IPS-15b (cell line): ENCODE results near the gene LRRTM4.

Experiments
- H3K27me3 ChIP-seq: one replicate; pipeline ENCODE4 v1.6.1; 2013; ENCODE audit warnings: low read length; ENCODE audit not compliant: control insufficient read depth, insufficient read depth
- H3K36me3 ChIP-seq: one replicate; pipeline ENCODE4 v1.6.1; 2013; ENCODE audit warnings: low read length; ENCODE audit not compliant: control insufficient read depth, insufficient read depth
- H3K4me1 ChIP-seq: one replicate; pipeline ENCODE4 v1.6.1; 2013; ENCODE audit warnings: mild to moderate bottlenecking, low read length; ENCODE audit not compliant: control insufficient read depth, insufficient read depth
- H3K4me3 ChIP-seq: one replicate; pipeline ENCODE4 v1.5.1; 2013; ENCODE audit warnings: low read depth, low read length
- H3K9ac ChIP-seq: one replicate; pipeline ENCODE4 v1.6.1; 2013; ENCODE audit warnings: low read depth, mild to moderate bottlenecking, low read length
- H3K9me3 ChIP-seq: one replicate; pipeline ENCODE4 v1.6.1; 2013; ENCODE audit warnings: mild to moderate bottlenecking, low read length; ENCODE audit not compliant: control insufficient read depth, insufficient read depth

The LRRTM4 gene

DNA sequence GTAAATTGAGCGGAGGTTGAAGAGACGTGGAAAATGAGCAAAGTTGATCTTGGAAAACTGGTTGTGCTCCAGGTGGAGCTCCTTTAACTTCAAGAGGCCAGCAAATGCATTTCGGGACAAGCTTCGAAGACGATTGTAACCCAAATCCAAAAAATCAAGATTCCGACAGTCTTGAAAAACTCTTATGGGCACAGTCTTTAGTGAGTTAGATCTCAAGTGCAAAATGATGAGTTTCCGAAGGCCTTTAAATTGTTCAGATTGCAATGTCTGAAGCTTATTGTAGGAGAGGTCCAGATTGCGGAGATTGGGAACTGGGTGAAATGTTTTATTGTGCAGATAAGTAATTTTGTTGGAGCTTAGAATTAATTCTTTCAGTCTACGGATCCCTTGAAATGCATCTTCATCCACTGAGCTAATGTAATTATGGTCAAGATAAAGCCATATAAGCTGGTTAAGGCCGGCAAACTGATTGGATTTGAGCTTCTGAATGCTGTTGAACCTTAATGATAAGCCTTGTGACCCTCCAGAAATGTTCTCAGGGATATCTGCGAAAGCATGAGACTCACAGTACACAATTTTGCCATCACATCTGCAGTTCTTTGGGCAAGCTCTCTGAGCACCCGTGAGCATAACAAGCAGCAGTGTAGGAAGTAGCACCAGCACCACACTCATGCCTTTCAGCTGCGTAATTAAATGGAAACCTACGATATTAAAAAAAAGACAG, 2.9 kb downstream of the LRRTM4 start:
- no peak overlapping the region for H3K9ac ChIP-seq
- no peaks in the 10 kb centered on the region for H3K36me3 ChIP-seq
- no peaks in the 10 kb centered on the region for H3K9me3 ChIP-seq
- H3K27me3 ChIP-seq, result no peaks in the 10 kb centered on the region
- H3K4me1 ChIP-seq, result peaks cover 46% of the 10 kb centered on the region
- no peak overlapping the region for H3K4me3 ChIP-seq

DNA sequence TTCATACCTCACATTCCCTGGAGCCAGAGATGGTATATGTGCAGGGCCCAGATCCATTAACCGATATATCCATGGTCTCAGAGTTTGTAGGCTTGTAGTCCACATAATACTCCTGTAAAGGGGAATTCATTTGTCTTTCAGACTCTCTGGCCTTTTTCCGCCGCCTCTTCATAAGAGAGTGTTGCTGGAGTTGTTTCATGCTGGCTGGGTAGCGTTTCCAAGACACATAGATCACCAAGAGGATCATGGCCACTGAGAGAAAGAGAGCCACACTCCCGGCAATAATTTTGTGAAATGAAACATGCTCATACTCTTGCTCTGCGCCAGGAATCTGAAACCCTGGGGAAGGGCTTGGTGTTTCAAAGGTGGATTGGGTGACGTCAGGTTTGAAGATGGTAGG, 3.9 kb downstream of the LRRTM4 start:
- Histone ChIP-seq H3K27me3 (no peaks in the 10 kb centered on the region), H3K4me1 (peaks cover 38% of the 10 kb centered on the region), H3K9ac (no peak overlapping the region), H3K9me3 (no peaks in the 10 kb centered on the region), H3K4me3 (no peak overlapping the region), H3K36me3 (no peaks in the 10 kb centered on the region)

DNA sequence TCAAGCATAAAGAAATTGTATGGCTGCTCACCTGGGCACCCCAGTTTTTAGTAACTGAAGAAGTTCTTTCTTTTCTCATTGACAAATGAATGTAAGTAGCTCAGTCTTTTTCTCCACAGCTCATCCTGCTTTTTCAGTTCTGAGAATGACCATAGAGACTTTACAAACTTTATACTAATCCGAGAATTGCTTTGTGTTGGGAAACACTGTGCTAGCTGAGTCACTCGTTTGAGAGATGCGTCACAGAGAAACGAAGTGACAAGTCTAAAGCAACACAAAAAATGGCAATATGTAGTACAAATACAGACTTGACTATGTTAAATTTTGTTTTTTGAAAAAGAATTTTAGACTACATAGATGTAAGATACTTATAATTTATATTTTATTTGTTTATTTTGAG, 9.0 kb downstream of the LRRTM4 start:
- Histone ChIP-seq H3K4me3 (no peak overlapping the region), H3K36me3 (no peaks in the 10 kb centered on the region), H3K9ac (no peak overlapping the region), H3K27me3 (no peaks in the 10 kb centered on the region), H3K4me1 (peaks cover 10% of the 10 kb centered on the region), H3K9me3 (no peaks in the 10 kb centered on the region)

- no peaks in the 10 kb centered on the region for H3K9me3 ChIP-seq
- peaks cover 5% of the 10 kb centered on the region for H3K4me1 ChIP-seq
- no peak overlapping the region for H3K4me3 ChIP-seq
- no peaks in the 10 kb centered on the region for H3K36me3 ChIP-seq
- H3K9ac ChIP-seq, result no peak overlapping the region
- no peaks in the 10 kb centered on the region for H3K27me3 ChIP-seq
These were observed 9.7 kb downstream of the LRRTM4 start for GRCh38 chr2:77512507-77512906.

- Histone ChIP-seq H3K4me1 (peaks cover 5% of the 10 kb centered on the region), H3K4me3 (no peak overlapping the region), H3K9ac (no peak overlapping the region), H3K27me3 (no peaks in the 10 kb centered on the region), H3K9me3 (no peaks in the 10 kb centered on the region), H3K36me3 (no peaks in the 10 kb centered on the region)
These were observed 13.7 kb downstream of the LRRTM4 start for GRCh38 chr2:77508511-77508910.

DNA sequence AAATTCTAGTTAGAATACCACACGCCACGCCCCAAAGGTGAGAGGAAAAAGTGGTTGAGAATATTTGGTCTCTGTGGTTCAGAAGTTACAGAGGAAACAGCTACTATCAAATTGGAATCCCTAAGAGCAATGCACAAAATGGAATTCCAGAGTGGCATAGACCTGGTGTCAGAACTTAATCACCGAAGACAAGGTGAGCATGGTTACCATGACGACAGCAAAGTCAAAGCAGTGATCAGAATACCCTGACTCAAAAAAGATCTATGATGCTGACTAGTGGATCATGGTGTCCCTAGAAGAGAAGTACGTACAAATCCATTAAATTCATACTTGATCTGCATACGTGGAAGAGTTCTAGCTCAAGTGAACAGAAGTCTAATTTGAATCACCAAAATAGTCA, 14.5 kb downstream of the LRRTM4 start:
- no peaks in the 10 kb centered on the region for H3K9me3 ChIP-seq
- no peaks in the 10 kb centered on the region for H3K36me3 ChIP-seq
- no peak overlapping the region for H3K4me3 ChIP-seq
- H3K4me1 ChIP-seq, result peaks cover 9% of the 10 kb centered on the region
- no peaks in the 10 kb centered on the region for H3K27me3 ChIP-seq
- H3K9ac ChIP-seq, result no peak overlapping the region

DNA sequence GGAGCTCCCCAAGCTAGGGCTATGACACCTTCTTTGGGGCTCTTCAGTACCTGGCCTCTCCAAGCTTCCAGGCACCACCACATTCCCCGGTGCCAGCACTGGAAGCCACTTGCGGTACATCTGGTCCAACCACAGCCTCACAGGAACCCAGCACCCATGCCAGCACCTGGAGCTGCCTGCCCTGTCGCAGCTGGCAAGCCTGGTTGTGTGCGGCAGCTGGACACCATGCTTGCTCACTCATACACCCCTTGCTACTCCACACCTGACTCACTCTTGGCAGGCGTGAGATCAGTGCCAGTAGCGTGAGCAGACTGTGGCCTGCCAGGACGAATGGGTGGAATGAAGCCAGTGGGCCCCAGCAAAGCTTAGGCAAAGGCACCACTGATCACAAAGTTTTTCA, 34.0 kb downstream of the LRRTM4 start:
- Histone ChIP-seq H3K9ac (no peak overlapping the region), H3K27me3 (no peaks in the 10 kb centered on the region), H3K4me1 (no peaks in the 10 kb centered on the region), H3K9me3 (no peaks in the 10 kb centered on the region), H3K4me3 (no peak overlapping the region), H3K36me3 (no peaks in the 10 kb centered on the region)

DNA sequence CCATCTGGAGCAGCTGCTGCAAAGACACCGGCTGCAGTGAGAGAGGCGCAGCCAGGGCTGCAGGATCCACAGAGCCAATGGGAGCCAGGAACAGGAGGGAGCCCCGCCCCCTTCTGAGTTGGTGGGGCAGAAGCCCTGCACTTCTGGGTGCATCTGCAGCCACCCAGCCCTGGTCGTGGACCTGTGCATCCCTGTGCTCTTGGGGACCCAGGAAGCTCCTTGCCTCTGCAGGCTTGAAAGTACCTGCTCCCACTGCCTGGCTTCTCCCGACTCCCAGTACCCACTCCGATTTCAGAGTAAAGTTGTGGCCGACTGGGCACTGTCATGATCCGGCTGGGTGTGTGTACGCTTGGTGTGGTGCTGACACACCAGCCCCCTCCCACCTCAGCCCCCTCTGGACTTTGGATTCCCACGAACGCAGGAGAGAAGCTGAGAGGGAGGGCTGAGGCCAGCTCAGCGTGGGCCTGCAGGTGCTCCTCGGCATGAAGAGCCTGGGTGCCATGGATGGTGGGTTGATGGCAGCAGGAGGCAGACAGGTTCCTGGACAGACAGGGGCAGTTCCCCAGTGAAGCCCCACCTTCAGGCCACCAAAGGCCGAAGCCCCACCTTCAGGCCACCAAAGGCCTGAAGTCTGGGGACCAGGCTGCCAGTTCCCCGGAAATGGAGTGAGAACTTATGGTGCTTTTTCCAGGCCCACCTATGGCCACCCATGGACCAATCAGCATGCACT, 34.9 kb downstream of the LRRTM4 start:
- no peaks in the 10 kb centered on the region for H3K4me1 ChIP-seq
- no peaks in the 10 kb centered on the region for H3K27me3 ChIP-seq
- no peaks in the 10 kb centered on the region for H3K9me3 ChIP-seq
- no peak overlapping the region for H3K9ac ChIP-seq
- no peak overlapping the region for H3K4me3 ChIP-seq
- H3K36me3 ChIP-seq, result no peaks in the 10 kb centered on the region

GRCh38 chr2:77484026-77484425, 38.1 kb downstream of the LRRTM4 start:
- no peaks in the 10 kb centered on the region for H3K9me3 ChIP-seq
- H3K4me3 ChIP-seq, result no peak overlapping the region
- no peaks in the 10 kb centered on the region for H3K27me3 ChIP-seq
- no peak overlapping the region for H3K9ac ChIP-seq
- H3K36me3 ChIP-seq, result no peaks in the 10 kb centered on the region
- no peaks in the 10 kb centered on the region for H3K4me1 ChIP-seq

DNA sequence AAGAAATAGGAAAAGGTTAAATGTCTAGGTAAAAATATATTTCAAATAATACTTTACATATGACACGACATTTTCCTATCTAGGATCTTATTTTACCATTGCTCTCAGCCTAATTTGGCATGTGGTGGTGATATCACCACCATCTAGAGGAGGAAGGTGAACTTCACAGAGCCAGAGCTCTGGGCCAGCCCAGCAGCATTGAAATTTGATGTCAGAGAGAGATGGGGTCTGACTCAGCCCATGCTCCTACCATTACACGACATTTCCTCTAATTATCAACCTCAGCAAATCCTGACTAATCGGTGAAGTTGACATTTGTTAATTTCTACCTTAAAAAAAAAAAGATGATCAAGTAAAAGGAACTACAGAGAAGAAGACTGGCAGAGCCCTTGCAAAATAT, 42.3 kb downstream of the LRRTM4 start:
- no peaks in the 10 kb centered on the region for H3K36me3 ChIP-seq
- no peaks in the 10 kb centered on the region for H3K4me1 ChIP-seq
- no peak overlapping the region for H3K4me3 ChIP-seq
- H3K9me3 ChIP-seq, result no peaks in the 10 kb centered on the region
- H3K9ac ChIP-seq, result no peak overlapping the region
- no peaks in the 10 kb centered on the region for H3K27me3 ChIP-seq

- no peaks in the 10 kb centered on the region for H3K27me3 ChIP-seq
- H3K9me3 ChIP-seq, result no peaks in the 10 kb centered on the region
- H3K9ac ChIP-seq, result no peak overlapping the region
- H3K36me3 ChIP-seq, result no peaks in the 10 kb centered on the region
- no peak overlapping the region for H3K4me3 ChIP-seq
- no peaks in the 10 kb centered on the region for H3K4me1 ChIP-seq
These were observed 42.8 kb downstream of the LRRTM4 start for GRCh38 chr2:77479395-77479794.

DNA sequence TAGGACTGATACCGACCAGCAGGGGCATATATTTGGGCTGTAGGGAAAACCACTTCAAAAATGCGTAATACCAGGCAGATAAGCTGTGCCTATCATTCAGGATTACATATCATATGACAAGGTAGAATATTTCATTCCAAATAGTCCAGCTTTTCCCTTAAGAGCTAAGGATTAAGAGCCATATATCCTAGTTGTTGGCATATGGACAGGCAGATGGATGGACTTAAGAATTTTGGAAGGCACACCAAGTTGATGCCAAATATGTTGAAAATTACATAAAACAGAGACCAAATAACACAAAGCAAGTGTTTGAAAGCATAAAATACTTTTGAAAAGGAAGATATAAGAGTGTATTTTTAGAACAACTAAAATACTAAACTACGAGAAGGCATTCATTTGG, 52.1 kb downstream of the LRRTM4 start:
- Histone ChIP-seq H3K4me1 (no peaks in the 10 kb centered on the region), H3K4me3 (no peak overlapping the region), H3K27me3 (no peaks in the 10 kb centered on the region)

More for the DNA sequence above, 52.1 kb downstream of the LRRTM4 start:
- Histone ChIP-seq H3K9me3 (no peaks in the 10 kb centered on the region), H3K36me3 (no peaks in the 10 kb centered on the region), H3K9ac (no peak overlapping the region)
